ENCODE results near the gene CNOT9.

The CNOT9 gene

GRCh38 chr2:218569661-218570500 lies 1.2 kb downstream of the CNOT9 start:
- Histone ChIP-seq H3K27me3 (ENCODE audit: insufficient read depth, low read depth, severe bottlenecking) (no peaks in the 10 kb centered on the region), H3K4me3 (ENCODE audit: low read depth, low read length) (peak overlapping the region; percentile 95), H3K9me3 (ENCODE audit: severe bottlenecking) (no peaks in the 10 kb centered on the region), H3K36me3 (peaks cover 65% of the 10 kb centered on the region), H3K27ac (peak overlapping the region; percentile 98)
- TF ChIP-seq CTCF (IDR thresholded peaks at IDR 0.05; ENCODE audit: low read depth, low read length), result no peak
- no peak for DNase-seq

GRCh38 chr2:218570850-218571249 lies 2.2 kb downstream of the CNOT9 start:
- no peak for DNase-seq
- H3K4me3 ChIP-seq (ENCODE audit: low read depth, low read length), result no peak overlapping the region
- H3K9me3 ChIP-seq (ENCODE audit: severe bottlenecking), result no peaks in the 10 kb centered on the region
- H3K27ac ChIP-seq, result no peak overlapping the region
- TF ChIP-seq CTCF (IDR thresholded peaks at IDR 0.05; ENCODE audit: low read depth, low read length), result no peak
- H3K36me3 ChIP-seq, result peaks cover 62% of the 10 kb centered on the region
- no peaks in the 10 kb centered on the region for H3K27me3 ChIP-seq (ENCODE audit: insufficient read depth, low read depth, severe bottlenecking)

DNA sequence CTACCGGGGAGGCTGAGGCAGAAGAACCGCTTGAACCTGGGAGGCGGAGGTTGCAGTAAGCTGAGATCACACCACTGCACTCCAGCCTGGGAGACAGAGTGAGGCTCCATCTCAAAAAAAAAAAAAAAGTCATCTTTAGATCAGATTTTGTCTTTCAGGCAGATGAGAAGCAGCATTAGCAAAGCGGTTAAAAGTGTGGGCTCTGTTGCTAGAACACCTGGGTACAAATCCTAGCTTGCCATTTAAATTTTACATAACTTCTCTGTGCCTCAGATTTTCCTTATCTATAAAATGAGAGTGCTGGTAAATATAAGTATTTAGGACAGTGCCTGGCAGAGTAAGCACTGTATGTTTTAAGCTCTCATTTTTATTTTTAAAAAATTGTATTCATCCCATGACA lies 8.2 kb downstream of the CNOT9 start:
- Histone ChIP-seq H3K36me3 (peaks cover 63% of the 10 kb centered on the region), H3K9me3 (ENCODE audit: severe bottlenecking) (no peaks in the 10 kb centered on the region), H3K4me3 (ENCODE audit: low read depth, low read length) (no peak overlapping the region), H3K27me3 (ENCODE audit: insufficient read depth, low read depth, severe bottlenecking) (no peaks in the 10 kb centered on the region), H3K27ac (no peak overlapping the region)
- no peak for TF ChIP-seq CTCF (IDR thresholded peaks at IDR 0.05; ENCODE audit: low read depth, low read length)
- no peak for DNase-seq

DNA sequence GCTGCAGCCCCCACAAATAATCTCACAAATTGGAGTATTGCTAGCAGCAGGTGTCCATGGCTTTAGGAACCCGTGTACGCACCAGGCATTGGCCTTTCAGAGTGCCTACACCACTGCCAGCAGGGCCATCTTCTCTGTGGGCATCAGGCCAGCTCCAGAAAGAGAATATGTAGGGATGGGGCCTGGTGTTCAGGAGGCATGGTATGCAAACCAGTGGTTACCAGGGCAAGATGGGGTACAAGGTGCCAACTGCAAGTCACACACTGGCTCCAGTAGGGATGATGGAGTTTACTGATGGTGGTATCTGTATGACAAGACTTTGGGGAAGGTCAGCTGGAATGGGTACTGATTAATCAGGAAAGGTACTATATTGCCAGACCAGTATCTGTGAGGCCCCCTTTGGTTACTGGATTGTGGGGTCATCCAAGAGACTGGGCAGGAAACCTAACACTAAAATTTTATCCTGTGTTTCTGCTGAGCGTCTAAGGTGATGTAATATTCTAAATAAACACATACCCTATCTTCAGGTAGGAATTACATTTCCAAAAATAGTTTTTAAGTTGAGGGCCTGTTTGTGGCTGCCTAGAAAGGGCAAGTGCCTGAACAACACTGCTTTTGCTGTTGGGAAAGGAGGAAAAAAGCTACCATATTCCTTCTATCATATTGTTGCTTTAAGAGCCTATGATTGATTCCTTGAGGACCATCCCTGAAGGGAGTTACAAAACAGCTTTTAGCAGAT lies 9.0 kb downstream of the CNOT9 start:
- H3K4me3 ChIP-seq (ENCODE audit: low read depth, low read length), result no peak overlapping the region
- no peaks in the 10 kb centered on the region for H3K27me3 ChIP-seq (ENCODE audit: insufficient read depth, low read depth, severe bottlenecking)
- H3K27ac ChIP-seq, result peak overlapping the region; percentile 5; the same call in 1 of the 2 replicates
- H3K9me3 ChIP-seq (ENCODE audit: severe bottlenecking), result no peaks in the 10 kb centered on the region
- peaks cover 60% of the 10 kb centered on the region for H3K36me3 ChIP-seq
- DNase-seq, result no peak
- no peak for TF ChIP-seq CTCF (IDR thresholded peaks at IDR 0.05; ENCODE audit: low read depth, low read length)

- Histone ChIP-seq H3K27me3 (ENCODE audit: insufficient read depth, low read depth, severe bottlenecking) (no peaks in the 10 kb centered on the region), H3K9me3 (ENCODE audit: severe bottlenecking) (no peaks in the 10 kb centered on the region), H3K36me3 (peaks cover 58% of the 10 kb centered on the region), H3K4me3 (ENCODE audit: low read depth, low read length) (no peak overlapping the region), H3K27ac (peak overlapping the region; percentile 5)
- no peak for TF ChIP-seq CTCF (IDR thresholded peaks at IDR 0.05; ENCODE audit: low read depth, low read length)
- no peak for DNase-seq
These were observed 9.7 kb downstream of the CNOT9 start for GRCh38 chr2:218578272-218578877.
